SK-N-SH treated with all-trans-retinoic acid at 6 μM for 48 hours (cell line): Measurements from ENCODE around the gene GAL.

Source experiments
- ATAC-seq: fragments of 200-7000 bp; cut with Tn5 transposase; 3 replicates; pipeline ENCODE4 v1.9.1; 2020; ENCODE audit warnings: mild to moderate bottlenecking, moderate library complexity
- BACH2 ChIP-seq: fragments of 250-450 bp; sonication (Bioruptor Pico); IDR thresholded peaks from 2 replicates; pipeline ENCODE4 v1.9.0; 2021; ENCODE audit warnings: mild to moderate bottlenecking, borderline replicate concordance
- CSDC2 ChIP-seq: fragments of 250-450 bp; sonication (Bioruptor Pico); IDR thresholded peaks from 2 replicates; pipeline ENCODE4 v1.5.0; 2020; ENCODE audit warnings: mild to moderate bottlenecking, moderate library complexity
- ESRRG ChIP-seq: fragments of 250-450 bp; sonication (Bioruptor Pico); IDR thresholded peaks from 2 replicates; pipeline ENCODE4 v1.6.1; 2021; ENCODE audit warnings: mild to moderate bottlenecking
- ISL1 ChIP-seq: fragments of 250-450 bp; sonication (Bioruptor Pico); IDR thresholded peaks from 2 replicates; pipeline ENCODE4 v2.1.2; 2022; ENCODE audit warnings: mild to moderate bottlenecking, moderate library complexity
- OSR1 ChIP-seq: fragments of 250-450 bp; sonication (Bioruptor Pico); IDR thresholded peaks from 2 replicates; pipeline ENCODE4 v1.8.0; 2022; ENCODE audit warnings: moderate library complexity, mild to moderate bottlenecking, inconsistent platforms
- PPARA ChIP-seq: fragments of 250-450 bp; sonication (Bioruptor Pico); IDR thresholded peaks from 2 replicates; pipeline ENCODE4 v1.5.0; 2020; ENCODE audit warnings: mild to moderate bottlenecking, borderline replicate concordance
- SNAI2 ChIP-seq: fragments of 250-450 bp; sonication (Bioruptor Pico); IDR thresholded peaks from 2 replicates; pipeline ENCODE4 v1.5.0; 2020; ENCODE audit warnings: mild to moderate bottlenecking, moderate library complexity
- TCF4 ChIP-seq: fragments of 250-450 bp; sonication (Bioruptor Pico); IDR thresholded peaks from 2 replicates; pipeline ENCODE4 v1.8.0; 2021; ENCODE audit warnings: mild to moderate bottlenecking, moderate library complexity, borderline replicate concordance
- TOX ChIP-seq: fragments of 250-450 bp; sonication (Bioruptor Pico); IDR thresholded peaks from 2 replicates; pipeline ENCODE4 v1.8.0; 2021; ENCODE audit warnings: mild to moderate bottlenecking, moderate library complexity, borderline replicate concordance
- ZC3H10 ChIP-seq: fragments of 250-450 bp; sonication (Bioruptor Pico); IDR thresholded peaks from 2 replicates; pipeline ENCODE4 v1.5.1; 2021; ENCODE audit warnings: mild to moderate bottlenecking, moderate library complexity
- ZFP3 ChIP-seq: fragments of 250-450 bp; sonication (Bioruptor Pico); IDR thresholded peaks from 2 replicates; pipeline ENCODE4 v1.5.0; 2020; ENCODE audit warnings: mild to moderate bottlenecking, moderate library complexity
- ZNF565 ChIP-seq: fragments of 450-650 bp; formaldehyde crosslinking; conservative IDR thresholded peaks from 2 replicates; pipeline ENCODE4 v1.5.0; 2020; ENCODE audit warnings: low read depth, mild to moderate bottlenecking, moderate library complexity
- ZNF70 ChIP-seq: fragments of 450-650 bp; formaldehyde crosslinking; IDR thresholded peaks from 2 replicates; pipeline ENCODE4 v1.5.0; 2020; ENCODE audit warnings: mild to moderate bottlenecking, moderate library complexity
- ZNF8 ChIP-seq: fragments of 450-650 bp; formaldehyde crosslinking; IDR thresholded peaks from 2 replicates; pipeline ENCODE4 v1.5.0; 2020; ENCODE audit warnings: mild to moderate bottlenecking, moderate library complexity
- TF ChIP-seq, protein P1 (sequence below): fragments of 250-450 bp; sonication (Bioruptor Pico); IDR thresholded peaks from 2 replicates; pipeline ENCODE4 v1.5.0; 2020; ENCODE audit warnings: mild to moderate bottlenecking, moderate library complexity
- TF ChIP-seq, protein P2 (sequence below): fragments of 250-450 bp; sonication (Bioruptor Pico); IDR thresholded peaks from 2 replicates; pipeline ENCODE4 v1.5.1; 2021; ENCODE audit warnings: mild to moderate bottlenecking, moderate library complexity
- TF ChIP-seq, protein P3 (sequence below): fragments of 250-450 bp; sonication (Bioruptor Pico); IDR thresholded peaks from 2 replicates; pipeline ENCODE4 v1.8.0; 2020; ENCODE audit warnings: mild to moderate bottlenecking, moderate library complexity, borderline replicate concordance
- TF ChIP-seq, protein P4 (sequence below): fragments of 250-450 bp; sonication (Bioruptor Pico); IDR thresholded peaks from 2 replicates; pipeline ENCODE4 v1.5.1; 2020; ENCODE audit warnings: low read depth, mild to moderate bottlenecking, moderate library complexity

GAL gene

DNA sequence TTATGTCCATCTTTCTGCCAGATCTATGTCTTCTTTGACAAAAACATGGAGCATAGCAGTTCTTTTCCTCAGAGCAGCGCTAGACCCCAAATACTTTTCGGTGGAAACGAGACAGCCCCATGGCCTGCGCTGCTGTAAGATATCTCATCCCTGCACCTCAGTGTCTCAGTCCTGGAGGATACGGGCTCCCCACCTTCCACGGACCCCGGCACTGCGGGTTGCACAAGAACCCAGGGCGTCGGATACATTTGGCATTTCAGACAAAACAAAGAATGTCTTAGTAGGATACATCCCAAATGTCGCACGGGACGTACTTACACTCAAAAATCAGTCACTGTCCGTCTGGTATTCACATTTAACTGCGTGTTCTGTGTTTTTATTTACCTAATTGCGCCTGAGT lies 9.9 kb upstream of the GAL start (continued):
- TF ChIP-seq, protein P1, sequence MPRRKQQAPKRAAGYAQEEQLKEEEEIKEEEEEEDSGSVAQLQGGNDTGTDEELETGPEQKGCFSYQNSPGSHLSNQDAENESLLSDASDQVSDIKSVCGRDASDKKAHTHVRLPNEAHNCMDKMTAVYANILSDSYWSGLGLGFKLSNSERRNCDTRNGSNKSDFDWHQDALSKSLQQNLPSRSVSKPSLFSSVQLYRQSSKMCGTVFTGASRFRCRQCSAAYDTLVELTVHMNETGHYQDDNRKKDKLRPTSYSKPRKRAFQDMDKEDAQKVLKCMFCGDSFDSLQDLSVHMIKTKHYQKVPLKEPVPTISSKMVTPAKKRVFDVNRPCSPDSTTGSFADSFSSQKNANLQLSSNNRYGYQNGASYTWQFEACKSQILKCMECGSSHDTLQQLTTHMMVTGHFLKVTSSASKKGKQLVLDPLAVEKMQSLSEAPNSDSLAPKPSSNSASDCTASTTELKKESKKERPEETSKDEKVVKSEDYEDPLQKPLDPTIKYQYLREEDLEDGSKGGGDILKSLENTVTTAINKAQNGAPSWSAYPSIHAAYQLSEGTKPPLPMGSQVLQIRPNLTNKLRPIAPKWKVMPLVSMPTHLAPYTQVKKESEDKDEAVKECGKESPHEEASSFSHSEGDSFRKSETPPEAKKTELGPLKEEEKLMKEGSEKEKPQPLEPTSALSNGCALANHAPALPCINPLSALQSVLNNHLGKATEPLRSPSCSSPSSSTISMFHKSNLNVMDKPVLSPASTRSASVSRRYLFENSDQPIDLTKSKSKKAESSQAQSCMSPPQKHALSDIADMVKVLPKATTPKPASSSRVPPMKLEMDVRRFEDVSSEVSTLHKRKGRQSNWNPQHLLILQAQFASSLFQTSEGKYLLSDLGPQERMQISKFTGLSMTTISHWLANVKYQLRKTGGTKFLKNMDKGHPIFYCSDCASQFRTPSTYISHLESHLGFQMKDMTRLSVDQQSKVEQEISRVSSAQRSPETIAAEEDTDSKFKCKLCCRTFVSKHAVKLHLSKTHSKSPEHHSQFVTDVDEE (CRISPR knock-in tag) = no peak
- TF ChIP-seq, protein P2, sequence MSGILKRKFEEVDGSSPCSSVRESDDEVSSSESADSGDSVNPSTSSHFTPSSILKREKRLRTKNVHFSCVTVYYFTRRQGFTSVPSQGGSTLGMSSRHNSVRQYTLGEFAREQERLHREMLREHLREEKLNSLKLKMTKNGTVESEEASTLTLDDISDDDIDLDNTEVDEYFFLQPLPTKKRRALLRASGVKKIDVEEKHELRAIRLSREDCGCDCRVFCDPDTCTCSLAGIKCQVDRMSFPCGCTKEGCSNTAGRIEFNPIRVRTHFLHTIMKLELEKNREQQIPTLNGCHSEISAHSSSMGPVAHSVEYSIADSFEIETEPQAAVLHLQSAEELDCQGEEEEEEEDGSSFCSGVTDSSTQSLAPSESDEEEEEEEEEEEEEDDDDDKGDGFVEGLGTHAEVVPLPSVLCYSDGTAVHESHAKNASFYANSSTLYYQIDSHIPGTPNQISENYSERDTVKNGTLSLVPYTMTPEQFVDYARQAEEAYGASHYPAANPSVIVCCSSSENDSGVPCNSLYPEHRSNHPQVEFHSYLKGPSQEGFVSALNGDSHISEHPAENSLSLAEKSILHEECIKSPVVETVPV (CRISPR knock-in tag) = no peak
- no peak for TF ChIP-seq BACH2 (CRISPR knock-in tag)
- no peak for TF ChIP-seq ESRRG (CRISPR knock-in tag)

DNA sequence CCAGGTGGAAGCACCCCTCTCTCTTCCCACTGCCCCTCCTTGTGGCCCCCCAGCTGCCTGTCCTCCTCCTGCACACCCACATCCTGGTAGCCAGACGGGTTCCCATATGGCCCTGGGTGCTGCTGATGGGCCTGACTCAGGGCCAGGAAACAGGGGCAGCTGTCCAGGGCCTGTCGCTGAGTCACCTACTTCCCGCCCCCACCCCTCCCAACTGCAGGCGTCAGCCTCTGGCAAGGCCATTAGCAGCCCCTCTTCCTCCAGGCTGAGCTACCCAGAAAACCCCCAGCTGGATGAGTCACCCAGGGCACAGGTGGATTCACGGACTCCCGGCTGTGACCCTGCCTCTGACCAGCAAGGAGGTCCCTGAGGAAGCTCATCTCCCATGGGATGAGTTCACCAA lies 6.9 kb upstream of the GAL start:
- ATAC-seq = peak; percentile 83
- no peak for TF ChIP-seq ZNF8 (CRISPR knock-in tag)
- no peak for TF ChIP-seq TOX
- TF ChIP-seq SNAI2 (CRISPR knock-in tag) = peak; percentile 84
- no peak for TF ChIP-seq CSDC2 (CRISPR knock-in tag)
- TF ChIP-seq BACH2 (CRISPR knock-in tag) = no peak
- TF ChIP-seq ZC3H10 (CRISPR knock-in tag) = no peak
- TF ChIP-seq ZNF565 = no peak
- no peak for TF ChIP-seq ZFP3
- no peak for TF ChIP-seq ISL1 (CRISPR knock-in tag)
- TF ChIP-seq, protein P3, sequence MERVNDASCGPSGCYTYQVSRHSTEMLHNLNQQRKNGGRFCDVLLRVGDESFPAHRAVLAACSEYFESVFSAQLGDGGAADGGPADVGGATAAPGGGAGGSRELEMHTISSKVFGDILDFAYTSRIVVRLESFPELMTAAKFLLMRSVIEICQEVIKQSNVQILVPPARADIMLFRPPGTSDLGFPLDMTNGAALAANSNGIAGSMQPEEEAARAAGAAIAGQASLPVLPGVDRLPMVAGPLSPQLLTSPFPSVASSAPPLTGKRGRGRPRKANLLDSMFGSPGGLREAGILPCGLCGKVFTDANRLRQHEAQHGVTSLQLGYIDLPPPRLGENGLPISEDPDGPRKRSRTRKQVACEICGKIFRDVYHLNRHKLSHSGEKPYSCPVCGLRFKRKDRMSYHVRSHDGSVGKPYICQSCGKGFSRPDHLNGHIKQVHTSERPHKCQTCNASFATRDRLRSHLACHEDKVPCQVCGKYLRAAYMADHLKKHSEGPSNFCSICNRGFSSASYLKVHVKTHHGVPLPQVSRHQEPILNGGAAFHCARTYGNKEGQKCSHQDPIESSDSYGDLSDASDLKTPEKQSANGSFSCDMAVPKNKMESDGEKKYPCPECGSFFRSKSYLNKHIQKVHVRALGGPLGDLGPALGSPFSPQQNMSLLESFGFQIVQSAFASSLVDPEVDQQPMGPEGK (CRISPR knock-in tag) = peak; percentile 45; the same call in 1 of the 2 replicates
- 0 out of 2 replicates have a peak, but pooled peaks have one; percentile 44 for TF ChIP-seq ZNF70 (CRISPR knock-in tag)
- TF ChIP-seq OSR1 = no peak
- TF ChIP-seq, protein P1 (CRISPR knock-in tag) = no peak
- TF ChIP-seq, protein P4, sequence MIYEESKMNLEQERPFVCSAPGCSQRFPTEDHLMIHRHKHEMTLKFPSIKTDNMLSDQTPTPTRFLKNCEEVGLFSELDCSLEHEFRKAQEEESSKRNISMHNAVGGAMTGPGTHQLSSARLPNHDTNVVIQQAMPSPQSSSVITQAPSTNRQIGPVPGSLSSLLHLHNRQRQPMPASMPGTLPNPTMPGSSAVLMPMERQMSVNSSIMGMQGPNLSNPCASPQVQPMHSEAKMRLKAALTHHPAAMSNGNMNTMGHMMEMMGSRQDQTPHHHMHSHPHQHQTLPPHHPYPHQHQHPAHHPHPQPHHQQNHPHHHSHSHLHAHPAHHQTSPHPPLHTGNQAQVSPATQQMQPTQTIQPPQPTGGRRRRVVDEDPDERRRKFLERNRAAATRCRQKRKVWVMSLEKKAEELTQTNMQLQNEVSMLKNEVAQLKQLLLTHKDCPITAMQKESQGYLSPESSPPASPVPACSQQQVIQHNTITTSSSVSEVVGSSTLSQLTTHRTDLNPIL (CRISPR knock-in tag) = no peak
- TF ChIP-seq TCF4 (CRISPR knock-in tag) = peak; percentile 24; the same call in 1 of the 2 replicates

DNA sequence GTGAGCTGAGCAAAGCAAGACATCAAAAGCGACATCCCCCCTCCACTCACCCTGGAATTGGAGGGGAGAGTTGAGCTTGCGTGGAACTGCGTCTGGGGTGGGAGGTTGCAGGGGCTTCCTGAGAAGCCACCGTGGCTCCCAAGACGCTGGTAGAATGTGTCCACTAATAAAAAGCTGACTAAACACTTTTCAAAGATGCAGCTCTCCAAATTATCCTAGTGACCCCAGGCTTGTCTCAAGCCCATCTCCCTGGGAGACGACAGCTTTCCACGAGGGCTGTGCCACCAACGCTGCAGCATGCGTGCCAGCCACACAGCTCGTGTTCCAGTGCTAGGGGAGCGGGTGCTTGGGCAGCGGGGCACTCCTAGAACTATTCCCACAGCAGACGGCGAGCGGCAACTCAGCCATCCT lies 6.3 kb upstream of the GAL start:
- no peak for ATAC-seq
- TF ChIP-seq PPARA (CRISPR knock-in tag) = no peak
- no peak for TF ChIP-seq ZFP3
- no peak for TF ChIP-seq TOX
- TF ChIP-seq ZNF565 = no peak
- TF ChIP-seq, protein P3 (CRISPR knock-in tag) = no peak
- TF ChIP-seq, protein P1 (CRISPR knock-in tag) = no peak
- no peak for TF ChIP-seq ZNF8 (CRISPR knock-in tag)
